ENCODE results near the gene STARD3NL.
A peak's percentile ranks its signal among the peaks of the same experiment; 100 is the strongest.

STARD3NL gene

GRCh38 chr7:38151556-38151955 is 26.5 kb upstream of the STARD3NL start:
- TF ChIP-seq CTCF (IDR thresholded peaks at IDR 0.05) (no peak), ZFX (IDR thresholded peaks at IDR 0.05; ENCODE audit: borderline replicate concordance) (no peak)

GRCh38 chr7:38153515-38153914 is 24.5 kb upstream of the STARD3NL start:
- H3K27ac ChIP-seq, result no peak overlapping the region
- TF ChIP-seq CTCF (IDR thresholded peaks at IDR 0.05), result no peak

More at GRCh38 chr7:38151556-38151955, 26.5 kb upstream of the STARD3NL start:
- no peak overlapping the region for H3K27ac ChIP-seq

GRCh38 chr7:38154278-38154677 is 23.8 kb upstream of the STARD3NL start:
- TF ChIP-seq CTCF (IDR thresholded peaks at IDR 0.05), result no peak
- TF ChIP-seq ZFX (IDR thresholded peaks at IDR 0.05; ENCODE audit: borderline replicate concordance), result no peak
- H3K27ac ChIP-seq, result no peak overlapping the region

- TF ChIP-seq ZFX (IDR thresholded peaks at IDR 0.05; ENCODE audit: borderline replicate concordance) (no peak), CTCF (IDR thresholded peaks at IDR 0.05) (no peak)
- H3K27ac ChIP-seq, result peak overlapping the region; percentile 60
Observed at GRCh38 chr7:38160003-38160571, 18.0 kb upstream of the STARD3NL start.

- H3K27ac ChIP-seq, result no peak overlapping the region
- TF ChIP-seq CTCF (IDR thresholded peaks at IDR 0.05) (no peak), ZFX (IDR thresholded peaks at IDR 0.05; ENCODE audit: borderline replicate concordance) (no peak)
Observed at GRCh38 chr7:38162036-38162435, 16.0 kb upstream of the STARD3NL start.

- no peak overlapping the region for H3K27ac ChIP-seq
- no peak for TF ChIP-seq ZFX (IDR thresholded peaks at IDR 0.05; ENCODE audit: borderline replicate concordance)
- TF ChIP-seq CTCF (IDR thresholded peaks at IDR 0.05), result no peak
Observed at GRCh38 chr7:38163671-38164070, 14.4 kb upstream of the STARD3NL start.

- no peak for TF ChIP-seq CTCF (IDR thresholded peaks at IDR 0.05)
- TF ChIP-seq ZFX (IDR thresholded peaks at IDR 0.05; ENCODE audit: borderline replicate concordance), result no peak
- H3K27ac ChIP-seq, result no peak overlapping the region
Observed at GRCh38 chr7:38168890-38169570, 9.0 kb upstream of the STARD3NL start.

Data from 22Rv1 (cell line).